Measurements from ENCODE around the gene NAA60. TPM values are rescaled to one million over a fixed set of nuclear protein-coding genes. Genes with fewer than 3 reads are reported as not detected.
A peak's percentile ranks its signal among the peaks of the same experiment; 100 is the strongest.

Gene NAA60
- total and polyA plus RNA-seq, 2 of the 13 experiments (the other 11 are each of a cell fraction or from before 2014, with no cell fraction given) = 14.7 to 32.0 TPM

DNA sequence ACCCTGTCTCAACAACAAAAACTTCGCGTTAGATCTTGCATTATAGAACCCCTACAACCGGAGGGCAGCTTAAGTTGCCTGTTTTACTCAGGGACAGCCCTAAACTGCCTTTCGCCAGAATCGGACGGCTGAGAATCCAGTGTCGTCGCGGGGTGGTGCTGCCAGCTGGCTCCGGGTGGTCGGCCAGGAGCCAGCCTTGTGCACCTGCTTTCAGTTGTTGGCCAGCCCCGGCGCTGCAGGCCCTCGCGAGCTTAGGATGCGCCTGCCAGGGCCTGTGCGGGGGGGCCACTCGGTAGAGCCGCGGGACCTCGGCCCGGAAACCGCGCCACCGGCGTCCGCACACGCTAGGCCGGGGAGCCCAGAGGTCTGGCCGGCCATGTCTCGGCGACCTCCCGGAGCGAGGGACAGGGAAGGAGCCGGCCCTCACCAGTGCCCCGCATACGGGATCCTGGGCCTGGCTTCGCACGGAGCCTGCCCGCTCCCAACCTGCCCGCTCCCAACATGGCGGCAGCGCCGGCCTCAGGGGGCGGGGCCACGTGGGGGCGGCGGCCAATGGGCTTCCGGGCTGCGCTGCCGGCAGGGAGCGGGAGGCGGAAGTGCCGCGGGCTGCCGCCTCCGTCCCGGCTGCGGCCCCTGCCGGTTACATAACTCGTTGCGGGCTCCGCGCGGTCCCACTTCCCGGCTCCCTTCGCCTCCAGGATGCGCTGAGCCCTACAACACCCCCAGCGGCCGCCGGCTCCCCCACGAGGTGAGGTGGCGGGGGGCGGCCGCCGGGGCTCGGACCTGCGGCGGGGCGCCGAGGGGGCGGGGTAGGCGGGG lies 14.2 kb downstream of the NAA60 start (continued):
- TF ChIP-seq, protein P1, sequence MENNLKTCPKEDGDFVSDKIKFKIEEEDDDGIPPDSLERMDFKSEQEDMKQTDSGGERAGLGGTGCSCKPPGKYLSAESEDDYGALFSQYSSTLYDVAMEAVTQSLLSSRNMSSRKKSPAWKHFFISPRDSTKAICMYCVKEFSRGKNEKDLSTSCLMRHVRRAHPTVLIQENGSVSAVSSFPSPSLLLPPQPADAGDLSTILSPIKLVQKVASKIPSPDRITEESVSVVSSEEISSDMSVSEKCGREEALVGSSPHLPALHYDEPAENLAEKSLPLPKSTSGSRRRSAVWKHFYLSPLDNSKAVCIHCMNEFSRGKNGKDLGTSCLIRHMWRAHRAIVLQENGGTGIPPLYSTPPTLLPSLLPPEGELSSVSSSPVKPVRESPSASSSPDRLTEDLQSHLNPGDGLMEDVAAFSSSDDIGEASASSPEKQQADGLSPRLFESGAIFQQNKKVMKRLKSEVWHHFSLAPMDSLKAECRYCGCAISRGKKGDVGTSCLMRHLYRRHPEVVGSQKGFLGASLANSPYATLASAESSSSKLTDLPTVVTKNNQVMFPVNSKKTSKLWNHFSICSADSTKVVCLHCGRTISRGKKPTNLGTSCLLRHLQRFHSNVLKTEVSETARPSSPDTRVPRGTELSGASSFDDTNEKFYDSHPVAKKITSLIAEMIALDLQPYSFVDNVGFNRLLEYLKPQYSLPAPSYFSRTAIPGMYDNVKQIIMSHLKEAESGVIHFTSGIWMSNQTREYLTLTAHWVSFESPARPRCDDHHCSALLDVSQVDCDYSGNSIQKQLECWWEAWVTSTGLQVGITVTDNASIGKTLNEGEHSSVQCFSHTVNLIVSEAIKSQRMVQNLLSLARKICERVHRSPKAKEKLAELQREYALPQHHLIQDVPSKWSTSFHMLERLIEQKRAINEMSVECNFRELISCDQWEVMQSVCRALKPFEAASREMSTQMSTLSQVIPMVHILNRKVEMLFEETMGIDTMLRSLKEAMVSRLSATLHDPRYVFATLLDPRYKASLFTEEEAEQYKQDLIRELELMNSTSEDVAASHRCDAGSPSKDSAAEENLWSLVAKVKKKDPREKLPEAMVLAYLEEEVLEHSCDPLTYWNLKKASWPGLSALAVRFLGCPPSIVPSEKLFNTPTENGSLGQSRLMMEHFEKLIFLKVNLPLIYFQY (CRISPR knock-in tag; IDR thresholded peaks at IDR 0.05; ENCODE audit: borderline replicate concordance) = no peak
- TF ChIP-seq JUN (CRISPR knock-in tag; IDR thresholded peaks at IDR 0.05) (peak; percentile 50; the same call in 1 of the 2 replicates), ZNF674 (CRISPR knock-in tag; IDR thresholded peaks at IDR 0.05; ENCODE audit: low read depth) (no peak), MLLT10 (CRISPR knock-in tag; IDR thresholded peaks at IDR 0.05) (no peak), ZNF207 (IDR thresholded peaks at IDR 0.05; ENCODE audit: borderline replicate concordance) (no peak), HMGXB3 (CRISPR knock-in tag; IDR thresholded peaks at IDR 0.05; ENCODE audit: borderline replicate concordance) (peak; percentile 67; the same call in 1 of the 2 replicates), ARNTL (CRISPR knock-in tag; IDR thresholded peaks at IDR 0.05) (peak; percentile 55; the same call in 1 of the 2 replicates), ZNF234 (CRISPR knock-in tag; conservative IDR thresholded peaks at IDR 0.05) (no peak; the same call in 1 of the 2 replicates), JUNB (CRISPR knock-in tag; IDR thresholded peaks at IDR 0.05; ENCODE audit: borderline replicate concordance) (no peak), BHLHE40 (IDR thresholded peaks at IDR 0.05; ENCODE audit: low read length) (peak; percentile 4; the same call in 1 of the 2 replicates), ZFY (CRISPR knock-in tag; IDR thresholded peaks at IDR 0.05) (peak; percentile 99), ZFYVE20 (CRISPR knock-in tag; IDR thresholded peaks at IDR 0.05; ENCODE audit: borderline replicate concordance, low read depth) (no peak; the same call in 1 of the 2 replicates), ZNF260 (CRISPR knock-in tag; IDR thresholded peaks at IDR 0.05; ENCODE audit: borderline replicate concordance, low read depth) (no peak), ZNF441 (CRISPR knock-in tag; IDR thresholded peaks at IDR 0.05; ENCODE audit: borderline replicate concordance) (no peak), FOXA3 (CRISPR knock-in tag; IDR thresholded peaks at IDR 0.05) (peak; percentile 41; the same call in 1 of the 2 replicates), LCORL (IDR thresholded peaks at IDR 0.05) (no peak), LCORL (CRISPR knock-in tag; IDR thresholded peaks at IDR 0.05) (peak; percentile 66; the same call in 1 of the 2 replicates)
- TF ChIP-seq, protein P2, sequence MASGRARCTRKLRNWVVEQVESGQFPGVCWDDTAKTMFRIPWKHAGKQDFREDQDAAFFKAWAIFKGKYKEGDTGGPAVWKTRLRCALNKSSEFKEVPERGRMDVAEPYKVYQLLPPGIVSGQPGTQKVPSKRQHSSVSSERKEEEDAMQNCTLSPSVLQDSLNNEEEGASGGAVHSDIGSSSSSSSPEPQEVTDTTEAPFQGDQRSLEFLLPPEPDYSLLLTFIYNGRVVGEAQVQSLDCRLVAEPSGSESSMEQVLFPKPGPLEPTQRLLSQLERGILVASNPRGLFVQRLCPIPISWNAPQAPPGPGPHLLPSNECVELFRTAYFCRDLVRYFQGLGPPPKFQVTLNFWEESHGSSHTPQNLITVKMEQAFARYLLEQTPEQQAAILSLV (CRISPR knock-in tag; IDR thresholded peaks at IDR 0.05; ENCODE audit: borderline replicate concordance) = peak; percentile 84; the same call in 1 of the 2 replicates
- TF ChIP-seq, protein P3, sequence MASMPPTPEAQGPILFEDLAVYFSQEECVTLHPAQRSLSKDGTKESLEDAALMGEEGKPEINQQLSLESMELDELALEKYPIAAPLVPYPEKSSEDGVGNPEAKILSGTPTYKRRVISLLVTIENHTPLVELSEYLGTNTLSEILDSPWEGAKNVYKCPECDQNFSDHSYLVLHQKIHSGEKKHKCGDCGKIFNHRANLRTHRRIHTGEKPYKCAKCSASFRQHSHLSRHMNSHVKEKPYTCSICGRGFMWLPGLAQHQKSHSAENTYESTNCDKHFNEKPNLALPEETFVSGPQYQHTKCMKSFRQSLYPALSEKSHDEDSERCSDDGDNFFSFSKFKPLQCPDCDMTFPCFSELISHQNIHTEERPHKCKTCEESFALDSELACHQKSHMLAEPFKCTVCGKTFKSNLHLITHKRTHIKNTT (CRISPR knock-in tag; IDR thresholded peaks at IDR 0.05) = no peak
